Panc1 (cell line): ENCODE results near the gene ABLIM2. TPM values are rescaled to one million over a fixed set of nuclear protein-coding genes. Genes with fewer than 3 reads are reported as not detected.

Source experiments
- ATAC-seq: fragments of 200-7000 bp; cut with Tn5 transposase; 2 replicates; pipeline ENCODE4 v1.9.1; 2020; ENCODE audit warnings: mild to moderate bottlenecking, moderate library complexity
- BruUV-seq: library from RNA; stranded (reverse); fragments of 400-500 nt; replicated peaks from 2 replicates; lab custom pipeline; 2021; lab: Mats Ljungman, UMichigan
- CTCF ChIA-PET: fragments of 300-600 bp; sonication (Branson Sonifier 250); formaldehyde crosslinking; loops from one replicate; lab custom pipeline; 2022; ENCODE audit warnings: antibody characterized with exemption; lab: Charles Lee
- POLR2A ChIA-PET: fragments of 300-600 bp; sonication (Branson Sonifier 250); formaldehyde crosslinking; loops from one replicate; lab custom pipeline; 2022; ENCODE audit warnings: antibody characterized with exemption; lab: Charles Lee
- DNase-seq: peaks from one replicate; pipeline ENCODE4 v3.0.0-alpha.2; 2010; ENCODE audit warnings: low read depth, low spot score
- H3K27ac ChIP-seq: 2 replicates; pipeline ENCODE4 v1.5.1; 2011; ENCODE audit warnings: mild to moderate bottlenecking, low read length, inconsistent platforms
- H3K27me3 ChIP-seq: fragments of 200-500 bp; sonication (Bioruptor generic); 2 replicates; pipeline ENCODE4 v1.6.0; 2014; ENCODE audit warnings: low read length, inconsistent platforms; ENCODE audit not compliant: control insufficient read depth, insufficient read depth
- H3K36me3 ChIP-seq: fragments of 200-500 bp; sonication (Bioruptor generic); 2 replicates; pipeline ENCODE4 v1.5.1; 2014; ENCODE audit warnings: inconsistent platforms, mild to moderate bottlenecking, low read length, moderate library complexity; ENCODE audit not compliant: control insufficient read depth, insufficient read depth
- H3K4me1 ChIP-seq: 2 replicates; pipeline ENCODE4 v1.5.1; 2011; ENCODE audit warnings: inconsistent platforms, mild to moderate bottlenecking, low read length, moderate library complexity; ENCODE audit not compliant: control insufficient read depth, insufficient read depth
- H3K4me3 ChIP-seq, 2 experiments: 2 replicates each; pipeline ENCODE4 v1.5.1; 2011 to 2012; ENCODE audit warnings: low read depth in 2 of 2, low read length in 2 of 2, mild to moderate bottlenecking in 2 of 2, inconsistent platforms in 1 of 2, moderate library complexity in 1 of 2
- H3K9me3 ChIP-seq: fragments of 200-500 bp; sonication (Bioruptor generic); 2 replicates; pipeline ENCODE4 v1.5.1; 2014; ENCODE audit warnings: low read depth, mild to moderate bottlenecking, inconsistent platforms, low read length, moderate library complexity; ENCODE audit not compliant: control insufficient read depth, insufficient read depth
- CTCF ChIP-seq: fragments of 450-650 bp; IDR thresholded peaks from 2 replicates; pipeline ENCODE4 v1.5.1; 2017; ENCODE audit warnings: mild to moderate bottlenecking
- POLR2AphosphoS5 ChIP-seq: IDR thresholded peaks from 2 replicates; pipeline ENCODE4 v1.6.1; 2012; ENCODE audit warnings: mild to moderate bottlenecking, low read depth, low read length, moderate library complexity
- REST ChIP-seq, 2 experiments: IDR thresholded peaks; 2 replicates each; pipeline ENCODE4 v1.6.1; 2011 to 2012; ENCODE audit warnings: low read depth in 2 of 2, control low read depth in 1 of 2, low read length in 1 of 2, mild to moderate bottlenecking in 1 of 2, moderate library complexity in 1 of 2; ENCODE audit not compliant: insufficient read depth in 1 of 2
- SIN3A ChIP-seq: IDR thresholded peaks from 2 replicates; pipeline ENCODE4 v1.6.1; 2012; ENCODE audit warnings: low read depth, mild to moderate bottlenecking, low read length, moderate library complexity, borderline replicate concordance; ENCODE audit not compliant: insufficient read depth
- TCF7L2 ChIP-seq: IDR thresholded peaks from 2 replicates; pipeline ENCODE4 v1.6.1; 2011; ENCODE audit warnings: mild to moderate bottlenecking, low read depth, low read length, inconsistent platforms
- in situ Hi-C: cut with HindIII; loops from 2 replicates; pipeline ENCODE4 v1.10.0; 2016; ENCODE audit warnings: low sequenced_read_pairs, low pct_unique_long_range_greater_than_20kb
- intact Hi-C: fragments of 100-400 bp; cut with micrococcal nuclease; formaldehyde crosslinking; loops from one replicate; pipeline ENCODE4 v1.10.0; 2022; ENCODE audit not compliant: unreplicated experiment
- total RNA-seq: library from RNA; stranded (reverse); gene quantifications from one replicate; pipeline ENCODE4 v1.2.1, GENCODE V29; 2021; ENCODE audit not compliant: unreplicated experiment

ABLIM2 gene
- total RNA-seq, 1 experiment from 2014 or later = 0.64 TPM

- intact Hi-C loops = no loop called here
- Histone ChIP-seq H3K36me3 (no peaks in the 10 kb centered on the region), H3K27ac (no peak overlapping the region), H3K4me3 (no peak overlapping the region), H3K9me3 (no peaks in the 10 kb centered on the region), H3K4me1 (no peaks in the 10 kb centered on the region), H3K27me3 (no peaks in the 10 kb centered on the region)
- ATAC-seq (no peak), DNase-seq (no peak)
- TF ChIP-seq POLR2AphosphoS5 (no peak), TCF7L2 (no peak), CTCF (no peak)
- in situ Hi-C loops = no loop called here
- ChIA-PET POLR2A (no interaction called here), CTCF (no interaction called here)
- no TSS peak for BruUV-seq
Observed at GRCh38 chr4:8119877-8120276, 38.7 kb downstream of the ABLIM2 start.

- CTCF ChIA-PET = no interaction called here
- H3K9me3 ChIP-seq = no peaks in the 10 kb centered on the region
- intact Hi-C loops (no loop called here), in situ Hi-C loops (no loop called here)
- H3K27me3 ChIP-seq = no peaks in the 10 kb centered on the region
- DNase-seq = no peak
- BruUV-seq = no TSS peak
- H3K4me3 ChIP-seq = no peak overlapping the region
- POLR2A ChIA-PET = no interaction called here
- H3K27ac ChIP-seq = no peak overlapping the region
- TF ChIP-seq CTCF (no peak), POLR2AphosphoS5 (no peak), REST (IDR thresholded peaks at IDR 0.05; ENCODE audit: insufficient read depth in 1 of 2, low read depth in 2 of 2, low read length in 1 of 2) (no peak), SIN3A (no peak), TCF7L2 (no peak)
- H3K4me1 ChIP-seq = no peaks in the 10 kb centered on the region
- H3K36me3 ChIP-seq = no peaks in the 10 kb centered on the region
- no peak for ATAC-seq
Observed at GRCh38 chr4:8118531-8118930, 40.1 kb downstream of the ABLIM2 start.
